B cell (primary cell): Measurements from ENCODE around the gene MYRIP. TPM values are rescaled to one million over a fixed set of nuclear protein-coding genes. Genes with fewer than 3 reads are reported as not detected.

Experiments used
- ATAC-seq: fragments of 200-7000 bp; cut with Tn5 transposase; one replicate; pipeline ENCODE4 v1.10.0; 2021; ENCODE audit warnings: low read depth, mild to moderate bottlenecking, moderate number of reproducible peaks, moderate library complexity
- CTCF ChIA-PET: fragments of 350-600 bp; sonication (Branson Sonifier 250); formaldehyde crosslinking; loops from one replicate; lab custom pipeline; 2021; ENCODE audit warnings: antibody characterized with exemption, inconsistent platforms; lab: Charles Lee
- POLR2A ChIA-PET: fragments of 350-600 bp; sonication (Branson Sonifier 250); formaldehyde crosslinking; loops from one replicate; lab custom pipeline; 2021; ENCODE audit warnings: antibody characterized with exemption; lab: Charles Lee
- DNase-seq: peaks from one replicate; pipeline ENCODE4 v3.0.0; 2013
- H2AFZ ChIP-seq: 2 replicates; pipeline ENCODE4 v1.6.1; 2012; ENCODE audit warnings: mild to moderate bottlenecking, low read depth, low read length; ENCODE audit not compliant: insufficient read depth, poor library complexity, severe bottlenecking
- H3K27ac ChIP-seq, 2 donors: 1 replicate in 1 of 2; 2 replicates in 1 of 2; pipeline ENCODE4 v1.5.1; 2012 to 2013; ENCODE audit warnings: low read length in 2 of 2, mild to moderate bottlenecking in 2 of 2, moderate library complexity in 1 of 2
- H3K27me3 ChIP-seq, 4 experiments: fragments of 200-600 bp in 1 of 4; sonication (generic) in 1 of 4; replicated peaks in 1 of 4; 1 replicate in 2 of 4; 2 replicates in 2 of 4; pipeline versions ENCODE4 v1.6.1 to v1.7.0; 2013 to 2016; ENCODE audit warnings: low read length in 3 of 4, mild to moderate bottlenecking in 2 of 4, mixed read lengths in 1 of 4, moderate library complexity in 1 of 4; ENCODE audit not compliant: insufficient read depth in 4 of 4, control insufficient read depth in 3 of 4; ENCODE audit errors: control extremely low read depth in 1 of 4
- H3K36me3 ChIP-seq, 2 experiments: replicated peaks in 1 of 2; 1 replicate in 1 of 2; 2 replicates in 1 of 2; pipeline versions ENCODE4 v1.6.1 to v1.7.1; 2013; ENCODE audit warnings: low read length in 1 of 2; ENCODE audit not compliant: insufficient read depth in 2 of 2, control insufficient read depth in 1 of 2; ENCODE audit errors: control extremely low read depth in 1 of 2, extremely low read depth in 1 of 2
- H3K4me1 ChIP-seq, 2 donors: fragments of 200-600 bp in 1 of 2; sonication (generic) in 1 of 2; 1 replicate in 1 of 2; 2 replicates in 1 of 2; pipeline versions ENCODE4 v1.5.1 to v1.6.1; 2013 to 2017; ENCODE audit warnings: low read length in 2 of 2; ENCODE audit not compliant: control insufficient read depth in 2 of 2, insufficient read depth in 2 of 2
- H3K4me2 ChIP-seq: replicated peaks from 2 replicates; pipeline ENCODE3; 2012; ENCODE audit warnings: mild to moderate bottlenecking, low read depth, low read length; ENCODE audit not compliant: poor library complexity, severe bottlenecking
- H3K4me3 ChIP-seq, 5 experiments: fragments of 200-600 bp in 1 of 5; sonication (generic) in 1 of 5; 1 replicate in 3 of 5; 2 replicates in 2 of 5; pipeline versions ENCODE4 v1.5.1 to v1.7.0; 2011 to 2016; ENCODE audit warnings: low read length in 4 of 5, mild to moderate bottlenecking in 4 of 5, low read depth in 2 of 5, control low read depth in 1 of 5, moderate library complexity in 1 of 5; ENCODE audit not compliant: insufficient read depth in 1 of 5; ENCODE audit errors: control extremely low read depth in 1 of 5, extremely low read depth in 1 of 5
- H3K79me2 ChIP-seq: fragments of 200-600 bp; sonication (generic); one replicate; pipeline ENCODE4 v1.6.0; 2016; ENCODE audit warnings: low read length; ENCODE audit not compliant: control insufficient read depth, insufficient read depth
- H3K9ac ChIP-seq: fragments of 200-600 bp; sonication (generic); 2 replicates; pipeline ENCODE4 v1.6.1; 2017; ENCODE audit warnings: mild to moderate bottlenecking, low read length, moderate library complexity
- H3K9me3 ChIP-seq, 3 donors: one replicate each; pipeline versions ENCODE4 v1.6.1 to v1.7.1; 2013; ENCODE audit warnings: low read length in 2 of 3; ENCODE audit not compliant: control insufficient read depth in 2 of 3, insufficient read depth in 1 of 3; ENCODE audit errors: control extremely low read depth in 1 of 3
- H4K20me1 ChIP-seq: 2 replicates; pipeline ENCODE4 v1.6.0; 2012; ENCODE audit warnings: mild to moderate bottlenecking, low read length; ENCODE audit not compliant: insufficient read depth, control insufficient read depth, poor library complexity, severe bottlenecking
- H3K27ac Mint-ChIP-seq: one replicate; pipeline ENCODE4 v1.8.0; 2021; ENCODE audit warnings: mixed read lengths
- H3K27me3 Mint-ChIP-seq: one replicate; pipeline ENCODE4 v1.8.0; 2021; ENCODE audit warnings: mixed read lengths
- H3K4me1 Mint-ChIP-seq: one replicate; pipeline ENCODE4 v1.8.0; 2021; ENCODE audit warnings: mixed read lengths
- H3K4me3 Mint-ChIP-seq: one replicate; pipeline ENCODE4 v1.8.0; 2021; ENCODE audit warnings: mixed read lengths
- H3K9me3 Mint-ChIP-seq: one replicate; pipeline ENCODE4 v1.8.0; 2022; ENCODE audit warnings: mixed read lengths; ENCODE audit not compliant: insufficient read depth
- CTCF ChIP-seq: fragments of 200-600 bp; IDR thresholded peaks from one replicate; pipeline ENCODE4 v1.8.0; 2022; ENCODE audit warnings: antibody characterized with exemption, mild to moderate bottlenecking
- EZH2 ChIP-seq: IDR thresholded peaks from 2 replicates; pipeline ENCODE4 v1.6.1; 2012; ENCODE audit warnings: borderline replicate concordance, low read depth, mild to moderate bottlenecking, moderate library complexity, low read length; ENCODE audit not compliant: insufficient read depth, poor library complexity, severe bottlenecking
- WGBS: methylation state at CpG from one replicate; pipeline ENCODE4 v1.1.5; 2013; ENCODE audit warnings: missing lambda C conversion rate; ENCODE audit not compliant: insufficient coverage; 5-methylcytosine and 5-hydroxymethylcytosine counted together
- intact Hi-C: fragments of 100-400 bp; cut with micrococcal nuclease; formaldehyde crosslinking; loops from one replicate; pipeline ENCODE4 v1.10.0; 2022
- polyA plus RNA-seq: library from polyadenylated mRNA; depleted of rRNA; stranded (reverse); fragments of >200 nt; gene quantifications from 2 replicates; pipeline ENCODE4 v1.2.3, GENCODE V29; 2012
- total RNA-seq, 2 donors: library from RNA; stranded (reverse); fragments of 120-200 nt in 1 of 2; gene quantifications; 1 replicate in 1 of 2; 2 replicates in 1 of 2; pipeline versions ENCODE4 v1.2.3 to v1.2.4, GENCODE V29; 2013 to 2022

Gene MYRIP
- total and polyA plus RNA-seq, 2 donors (not counting 1 experiment from before 2014, with no cell fraction given): 0.03 to 0.10 TPM

- no peak for ATAC-seq
- no peak for TF ChIP-seq EZH2
- no peak for TF ChIP-seq CTCF
- Histone ChIP-seq H3K4me1 (no peaks in the 10 kb centered on the region), H3K27ac (no peak overlapping the region), H4K20me1 (no peaks in the 10 kb centered on the region), H3K9ac (no peak overlapping the region), H3K27me3 (no peaks in the 10 kb centered on the region), H3K4me3 (no peak overlapping the region), H3K4me2 (no peak overlapping the region), H3K79me2 (no peaks in the 10 kb centered on the region), H3K9me3 (peaks cover 0 to 16% (median 9%) of the 10 kb centered on the region in 3 donors), H2AFZ (no peak overlapping the region), H3K36me3 (peaks cover 0 to 11% of the 10 kb centered on the region in 2 experiments)
- Mint-ChIP-seq H3K27ac (no peak overlapping the region), H3K9me3 (no peaks in the 10 kb centered on the region), H3K4me3 (no peak overlapping the region), H3K4me1 (no peaks in the 10 kb centered on the region), H3K27me3 (peaks cover 4% of the 10 kb centered on the region)
- ChIA-PET POLR2A (no interaction called here), CTCF (interaction anchor here (1.2 kb wide), 1 partner anchor 9 kb away, joined by 3 read pairs; no protein-coding TSS in a partner anchor)
- intact Hi-C loops: no loop called here
- no CpG with 5 or more reads among the region's 2 CpGs for WGBS
- no peak for DNase-seq
Measured at GRCh38 chr3:40287248-40287647, 477.8 kb downstream of the MYRIP start.

- WGBS: 90% methylated on average over 6 of the region's 6 CpGs
- H4K20me1 ChIP-seq: no peaks in the 10 kb centered on the region
- H3K27ac ChIP-seq: no peak overlapping the region
- H2AFZ ChIP-seq: no peak overlapping the region
- CTCF ChIA-PET: no interaction called here
- no peaks in the 10 kb centered on the region for H3K4me1 ChIP-seq
- H3K9me3 ChIP-seq: peaks cover 0 to 16% (median 9%) of the 10 kb centered on the region in 3 donors
- Mint-ChIP-seq H3K9me3 (no peaks in the 10 kb centered on the region), H3K27me3 (peaks cover 4% of the 10 kb centered on the region), H3K27ac (no peak overlapping the region), H3K4me1 (no peaks in the 10 kb centered on the region), H3K4me3 (no peak overlapping the region)
- no peaks in the 10 kb centered on the region for H3K79me2 ChIP-seq
- DNase-seq (no peak), ATAC-seq (no peak)
- TF ChIP-seq CTCF: no peak
- no peak for TF ChIP-seq EZH2
- H3K4me3 ChIP-seq: no peak overlapping the region
- intact Hi-C loops: no loop called here
- POLR2A ChIA-PET: no interaction called here
- H3K9ac ChIP-seq: no peak overlapping the region
- H3K4me2 ChIP-seq: no peak overlapping the region
- peaks cover 0 to 11% of the 10 kb centered on the region in 2 experiments for H3K36me3 ChIP-seq
- no peaks in the 10 kb centered on the region for H3K27me3 ChIP-seq
Measured at GRCh38 chr3:40290396-40290795, 481.0 kb downstream of the MYRIP start.
